GM19328 (cell line): ENCODE measurements around the gene JMJD1C.
"Not testable (repeated sequence)": the region's sequence is repeated elsewhere in the genome, so short reads cannot be mapped to it uniquely, and the experiment has no call there.

ENCODE experiments used
- ATAC-seq: cut with Tn5 transposase; IDR thresholded peaks from one replicate; pipeline ENCODE4 v1.9.1; 2021; ENCODE audit warnings: mild to moderate bottlenecking, moderate library complexity; ENCODE audit not compliant: unreplicated experiment

The JMJD1C gene

DNA sequence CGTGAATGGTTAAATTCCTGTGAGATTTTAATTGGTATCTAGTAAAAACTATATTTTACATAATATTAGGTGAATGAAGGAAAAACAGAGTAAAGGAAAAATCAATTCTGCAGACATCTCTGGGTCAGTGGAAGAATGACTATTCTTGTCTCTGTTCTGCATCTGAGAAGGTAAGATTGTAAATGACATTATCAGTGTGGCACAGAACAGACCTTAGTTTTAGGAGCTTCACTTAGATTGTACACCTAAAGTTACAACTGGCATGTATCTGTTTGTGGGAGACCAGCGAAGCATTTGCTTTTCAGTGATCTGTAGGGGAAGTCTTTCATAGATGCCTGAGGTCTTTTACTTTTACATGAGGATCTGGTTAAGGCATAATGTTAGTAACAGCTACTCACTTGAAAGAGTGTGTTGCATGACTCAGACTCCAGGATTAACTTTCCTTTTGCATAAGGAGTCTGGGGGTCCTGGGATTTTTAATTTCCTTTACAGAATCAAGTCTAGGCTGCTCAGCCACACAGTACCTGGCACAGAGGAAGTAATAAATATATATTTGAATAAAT lies 56.2 kb downstream of the JMJD1C start:
- no peak for ATAC-seq

DNA sequence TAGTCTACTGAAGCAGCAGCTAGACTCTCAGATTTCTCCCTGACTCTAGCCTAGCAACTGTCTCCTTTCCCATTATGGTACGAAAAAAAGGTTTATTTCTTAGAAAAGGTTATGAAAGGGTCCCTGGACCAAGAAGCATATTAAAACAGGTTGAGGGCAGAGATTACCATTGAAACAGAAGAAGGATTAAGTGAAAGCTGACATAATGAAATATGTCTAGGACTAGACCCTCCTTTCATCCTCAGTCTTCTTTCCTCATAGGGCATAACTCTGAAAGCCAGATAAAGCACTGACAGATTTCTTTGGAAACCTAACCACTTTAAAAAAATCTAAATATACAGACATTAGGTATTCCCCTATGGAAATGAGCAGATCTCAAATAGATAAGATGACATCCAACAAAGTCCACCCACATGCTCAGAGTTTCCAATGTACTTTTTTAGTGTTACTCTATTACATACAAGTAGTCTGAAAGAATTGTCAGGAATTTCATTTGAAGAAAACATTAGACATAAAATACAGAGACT lies 58.6 kb downstream of the JMJD1C start:
- ATAC-seq, result no peak

DNA sequence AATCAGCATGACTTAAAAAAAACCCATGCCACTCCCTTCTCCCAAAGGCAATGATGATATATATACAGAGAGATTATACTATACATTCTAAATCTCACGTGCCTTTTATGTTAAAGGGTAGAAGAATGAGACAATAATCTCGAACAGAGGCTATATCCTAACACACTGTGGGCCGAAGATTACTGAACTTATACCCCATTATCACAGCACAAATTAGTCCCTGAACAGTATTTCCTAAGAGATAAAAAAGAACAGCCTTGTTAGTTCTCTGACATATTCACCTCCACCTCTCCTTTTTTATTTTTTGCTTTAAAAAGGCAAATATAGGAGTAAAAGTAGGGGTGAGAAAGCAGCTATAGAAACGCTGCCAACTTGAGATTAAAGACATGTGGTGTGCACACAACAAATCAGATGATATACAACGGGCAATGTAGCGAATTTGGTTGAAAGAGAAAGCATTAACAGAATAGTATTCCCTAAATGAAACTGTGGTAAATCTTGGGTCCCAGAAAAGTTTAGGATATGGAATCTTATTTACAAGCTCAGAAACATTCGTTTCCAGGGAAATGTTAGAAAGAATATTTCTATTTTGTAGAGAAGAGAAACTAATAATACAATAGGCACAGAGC lies 69.5 kb downstream of the JMJD1C start:
- no peak for ATAC-seq

DNA sequence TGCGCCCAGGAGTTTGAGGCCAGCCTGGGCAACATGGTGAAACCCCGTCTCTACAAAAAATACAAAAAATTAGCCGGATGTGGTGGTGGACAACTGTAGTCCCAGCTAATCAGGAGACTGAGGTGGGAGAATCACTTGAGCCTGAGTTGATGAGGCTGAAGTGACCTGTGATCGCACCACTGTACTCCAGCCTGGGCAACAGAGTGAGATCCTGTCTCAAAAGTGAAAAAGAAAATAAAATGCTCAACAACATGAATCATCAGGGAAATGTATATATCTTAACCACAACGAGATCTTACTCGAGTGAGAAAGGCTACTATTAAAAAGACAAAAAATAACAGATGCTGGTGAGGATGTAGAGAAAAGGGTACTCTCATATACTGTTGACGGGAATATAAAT lies 72.7 kb downstream of the JMJD1C start:
- ATAC-seq, result no peak

DNA sequence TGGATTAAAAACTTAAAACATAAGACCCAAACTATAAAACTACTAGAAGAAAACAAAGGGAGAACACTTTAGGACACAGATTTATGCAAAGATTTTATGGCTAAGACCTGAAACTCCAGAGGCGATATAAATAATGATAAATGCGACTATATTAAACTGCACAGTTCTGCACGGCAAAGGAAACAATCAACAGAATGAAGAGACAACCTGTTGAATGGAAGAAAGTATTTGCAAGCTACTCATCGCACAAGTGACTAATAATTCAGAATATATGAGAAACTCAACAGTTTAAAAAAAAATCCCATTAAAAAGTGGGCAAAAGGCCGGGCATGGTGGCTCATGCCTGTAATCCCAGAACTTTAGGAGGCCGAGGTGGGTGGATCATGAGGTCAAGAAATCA lies 73.6 kb downstream of the JMJD1C start:
- ATAC-seq, result no peak

DNA sequence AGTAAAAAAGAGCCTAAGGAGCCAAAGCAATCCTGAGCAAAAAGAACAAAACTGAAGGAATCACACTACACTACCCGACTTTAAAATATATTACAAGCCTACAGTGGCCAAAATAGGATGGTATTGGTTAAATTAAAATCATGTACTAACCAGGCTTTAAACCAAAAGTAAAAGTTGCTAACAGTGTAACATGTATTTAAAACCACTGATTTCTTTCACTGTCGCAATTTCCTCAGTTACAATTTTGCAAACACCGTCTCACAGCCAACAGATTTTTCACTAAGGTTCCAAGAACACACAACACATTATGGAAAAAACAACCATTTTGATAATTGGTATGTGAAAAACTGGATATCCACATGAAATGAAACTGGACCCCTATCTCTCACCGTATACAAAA lies 74.0 kb downstream of the JMJD1C start:
- ATAC-seq, result no peak

DNA sequence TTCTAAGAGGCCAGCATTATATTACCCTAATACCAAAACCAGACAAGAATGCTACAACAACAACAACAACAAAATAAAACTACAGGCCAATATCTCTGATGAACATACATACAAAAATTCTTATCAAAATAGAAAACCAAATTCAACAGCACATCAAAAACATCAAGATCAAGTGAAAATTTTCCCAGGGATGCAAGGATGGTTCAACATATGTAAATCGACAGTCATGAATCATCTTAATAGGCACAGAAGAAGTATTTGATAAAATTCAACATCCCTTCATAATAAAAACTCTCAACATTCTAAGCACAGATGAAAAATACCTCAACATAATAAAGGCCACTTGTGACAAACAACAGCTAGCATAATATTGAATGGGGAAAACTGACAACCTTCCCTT lies 75.3 kb downstream of the JMJD1C start:
- ATAC-seq, result no peak

DNA sequence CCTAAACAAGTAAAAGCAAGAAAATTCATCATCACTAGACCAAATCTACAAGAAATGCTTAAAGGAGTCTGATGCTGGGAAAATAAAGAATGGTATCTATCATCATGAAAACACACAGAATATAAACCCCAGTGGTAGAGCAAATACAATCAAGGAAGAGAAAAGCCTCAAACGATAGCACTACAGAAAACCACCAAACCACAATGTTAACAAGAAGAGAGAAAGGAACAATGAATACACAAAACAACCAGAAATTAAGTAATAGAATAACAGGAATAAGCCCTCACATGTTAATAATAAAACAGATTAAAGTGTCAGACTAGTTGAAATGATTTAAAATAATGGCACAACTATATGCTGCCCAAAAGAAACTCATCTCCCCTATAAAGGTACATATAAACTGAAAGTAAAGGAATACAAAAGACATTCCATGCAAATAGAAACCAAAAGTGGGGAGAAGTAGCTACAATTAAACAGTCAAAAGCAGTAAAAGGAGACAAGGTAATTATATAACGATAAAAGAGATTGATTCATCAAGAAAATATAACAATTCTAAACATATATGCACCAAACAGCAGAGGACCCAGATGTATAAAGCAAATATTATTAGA lies 77.3 kb downstream of the JMJD1C start:
- ATAC-seq, result no peak

DNA sequence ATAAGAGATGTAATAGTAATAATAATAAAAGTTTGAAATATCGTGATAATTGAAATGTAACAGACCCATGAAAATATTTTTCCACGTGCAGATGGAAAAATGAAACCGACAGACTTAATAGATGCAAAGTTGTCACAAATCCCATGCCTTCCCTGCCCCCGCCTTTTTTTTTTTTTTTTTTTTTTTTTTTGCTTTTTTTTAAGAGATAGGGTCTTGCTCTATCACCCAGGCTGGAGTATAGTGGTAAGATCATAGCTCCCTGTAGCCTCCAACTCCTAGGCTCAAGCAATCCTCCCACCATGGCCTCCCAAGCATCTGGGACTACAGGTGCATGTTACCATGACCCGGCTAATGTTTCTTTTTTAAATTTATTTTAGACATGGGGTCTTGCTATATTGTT lies 80.5 kb downstream of the JMJD1C start:
- ATAC-seq, result no peak

DNA sequence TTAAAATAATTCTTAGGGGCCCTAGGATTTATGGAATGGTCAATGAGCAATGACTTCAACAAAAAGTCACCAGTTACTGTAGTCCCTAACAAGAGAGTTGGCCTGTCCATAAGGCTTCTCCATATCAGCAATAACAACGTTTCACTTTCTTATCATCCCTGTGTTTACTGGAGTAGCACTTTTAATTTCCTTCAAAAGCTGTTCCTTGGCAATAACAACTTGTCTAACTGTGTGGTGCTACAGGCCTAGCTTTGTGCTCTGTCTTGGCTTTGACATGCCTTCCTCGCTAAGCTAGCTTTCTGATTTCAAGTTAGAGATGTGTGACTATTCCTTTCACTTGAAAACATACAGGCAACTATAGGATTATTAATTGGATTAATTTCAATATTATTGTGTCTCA lies 81.1 kb downstream of the JMJD1C start:
- no peak for ATAC-seq

DNA sequence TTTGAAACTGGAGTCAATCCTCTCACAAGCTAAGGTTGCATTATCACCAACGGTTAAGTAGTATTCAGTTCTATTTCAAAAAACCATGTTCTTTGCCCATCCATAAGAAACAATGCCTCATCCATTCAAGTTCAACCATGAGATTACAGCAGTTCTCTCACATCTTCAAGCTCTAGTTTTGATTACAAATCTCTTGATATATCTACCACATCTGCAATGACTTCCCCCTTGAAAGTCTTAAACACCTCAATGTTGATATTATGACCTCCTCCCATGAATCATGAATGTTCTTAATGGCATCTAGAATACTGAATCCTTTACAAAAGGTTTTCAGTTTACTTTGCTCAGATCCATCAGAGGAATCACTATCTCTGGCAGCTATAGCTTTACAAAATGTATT lies 81.8 kb downstream of the JMJD1C start:
- ATAC-seq, result no peak

DNA sequence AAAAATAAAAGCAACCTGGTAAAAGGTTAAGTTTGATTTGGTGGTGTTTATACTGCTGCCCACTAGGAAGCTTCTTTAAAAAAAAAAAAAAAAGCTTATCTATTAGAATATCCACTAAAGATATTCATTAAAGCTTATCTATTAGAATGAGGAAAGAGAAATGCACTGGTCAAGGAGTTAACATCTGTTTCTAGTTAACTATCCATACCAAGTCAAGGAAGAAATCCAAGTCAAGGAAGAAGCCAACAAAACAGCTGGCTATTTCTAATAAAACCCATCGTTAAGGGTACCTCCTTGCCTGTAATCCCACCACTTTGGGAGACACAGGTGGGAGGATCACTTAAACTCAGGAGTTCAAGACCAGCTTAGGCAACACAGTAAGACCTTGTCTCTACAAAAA lies 82.6 kb downstream of the JMJD1C start:
- ATAC-seq, result no peak

DNA sequence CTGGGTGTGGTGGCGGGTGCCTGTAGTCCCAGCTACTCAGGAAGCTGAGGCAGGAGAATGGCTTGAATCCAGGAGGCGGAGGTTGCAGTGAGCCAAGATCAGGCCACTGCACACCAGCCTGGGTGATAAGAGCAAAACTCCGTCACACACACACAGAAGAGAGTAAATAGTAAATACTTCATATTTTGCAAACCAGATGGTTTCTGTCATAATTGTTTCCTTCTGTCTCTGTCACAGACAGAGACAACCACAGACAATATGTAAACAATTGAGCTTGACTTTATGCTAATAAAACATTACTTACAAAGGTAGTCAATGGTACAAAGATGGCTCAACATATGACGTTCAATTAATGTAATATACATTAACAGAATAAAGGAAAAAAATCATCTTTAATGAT lies 83.7 kb downstream of the JMJD1C start:
- no peak for ATAC-seq

DNA sequence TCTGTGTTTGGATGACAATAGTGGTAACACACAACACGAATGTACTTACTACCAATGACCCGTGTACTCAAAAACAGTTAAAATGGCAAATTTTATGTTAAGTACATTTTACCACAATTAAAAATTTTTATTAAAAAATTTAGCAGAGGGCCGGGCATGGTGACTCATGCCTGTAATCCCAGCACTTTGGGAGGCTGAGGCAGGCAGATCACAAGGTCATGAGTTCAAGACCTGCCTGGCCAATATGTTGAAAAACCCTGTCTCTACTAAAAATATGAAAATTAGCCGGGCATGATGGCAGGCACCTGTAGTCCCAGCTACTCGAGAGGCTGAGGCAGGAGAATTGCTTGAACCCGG lies 88.5 kb downstream of the JMJD1C start:
- ATAC-seq, result not testable (repeated sequence)

DNA sequence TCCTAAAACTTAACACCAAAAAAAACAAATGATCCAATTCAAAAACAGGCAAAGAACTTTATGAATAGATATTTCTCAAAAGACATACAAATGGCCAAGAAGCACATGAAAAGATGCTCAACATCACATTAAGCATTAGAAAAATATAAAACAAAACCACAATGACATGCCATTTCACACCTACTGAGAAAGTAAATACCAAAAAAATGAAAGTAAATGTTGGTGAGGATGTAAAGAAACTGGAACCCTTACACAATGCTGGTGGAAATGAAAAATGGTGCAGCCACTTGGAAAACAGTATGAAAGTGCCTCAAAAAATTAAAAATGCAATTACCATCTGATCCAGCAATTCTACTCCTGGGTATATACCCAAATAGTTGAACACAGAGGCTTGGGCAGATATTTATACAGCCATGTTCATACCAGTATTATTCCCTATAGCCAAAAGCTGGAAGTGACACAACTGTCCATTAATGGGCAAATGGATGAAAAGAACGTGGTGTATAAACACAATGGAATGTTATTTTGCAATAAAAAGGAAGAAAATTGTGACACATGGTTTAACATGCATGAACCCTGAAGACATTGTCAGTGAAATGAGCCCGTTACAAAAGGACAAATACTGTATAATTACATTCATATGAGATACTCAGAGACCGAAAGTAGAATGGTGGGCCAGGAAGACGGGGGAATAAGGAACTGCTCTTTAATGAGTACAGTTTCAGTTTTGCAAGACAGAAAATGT lies 89.0 kb downstream of the JMJD1C start:
- peak; percentile 92 for ATAC-seq

DNA sequence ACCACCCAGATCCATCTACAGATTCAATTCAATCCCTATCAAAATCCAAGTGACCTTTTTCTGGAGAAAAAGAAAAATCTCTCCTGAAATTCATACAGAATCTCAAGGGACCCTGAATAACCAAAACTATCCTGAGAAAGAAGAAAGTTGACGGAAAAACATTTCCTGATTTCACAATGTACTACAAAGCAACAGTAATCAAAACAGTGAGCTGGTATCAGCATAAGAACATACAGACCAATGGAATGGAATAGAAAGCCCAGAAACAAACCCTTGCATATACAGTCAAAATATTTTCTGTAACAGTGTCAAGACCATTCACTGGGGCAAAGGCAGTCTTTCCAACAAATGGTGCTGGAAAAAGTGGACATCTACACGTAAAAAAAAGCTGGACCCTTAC lies 89.9 kb downstream of the JMJD1C start:
- ATAC-seq, result no peak

DNA sequence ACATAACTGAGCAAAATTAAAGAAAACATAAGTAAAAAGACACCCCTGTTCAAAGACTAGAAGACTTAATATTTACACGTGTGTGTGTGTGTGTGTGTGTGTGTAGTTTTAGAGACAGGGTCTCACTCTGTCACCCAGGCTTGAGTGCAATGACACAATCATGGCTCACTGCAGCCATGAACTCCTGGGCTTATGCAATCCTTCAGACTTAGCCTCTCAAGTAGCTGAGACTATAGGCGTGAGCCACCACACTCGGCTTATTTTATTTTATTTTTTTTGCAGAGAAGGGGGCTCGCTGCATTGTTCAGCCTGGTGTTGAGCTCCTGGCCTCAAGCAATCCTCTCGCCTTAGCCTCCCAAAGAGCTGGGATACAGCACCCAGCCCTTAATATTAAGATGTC lies 90.3 kb downstream of the JMJD1C start:
- ATAC-seq, result no peak

DNA sequence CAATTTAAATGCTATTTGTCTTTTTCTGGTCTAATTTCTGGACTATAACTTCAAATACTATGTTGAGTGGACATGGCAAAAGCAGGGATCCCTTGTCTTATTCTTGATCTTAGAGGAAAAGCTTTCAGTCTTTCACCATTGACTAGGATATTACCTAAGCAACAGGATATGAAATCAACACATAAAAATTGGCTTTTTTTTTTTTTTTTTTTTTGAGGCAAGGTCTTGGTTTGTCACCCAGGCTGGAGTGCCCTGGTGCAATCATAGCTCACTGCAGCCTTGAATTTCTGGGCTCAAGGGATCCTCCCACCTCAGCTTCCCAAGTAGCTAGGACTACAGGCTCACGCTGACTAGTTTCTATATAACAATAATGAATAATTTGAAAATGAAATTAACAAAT lies 90.8 kb downstream of the JMJD1C start:
- ATAC-seq, result no peak

DNA sequence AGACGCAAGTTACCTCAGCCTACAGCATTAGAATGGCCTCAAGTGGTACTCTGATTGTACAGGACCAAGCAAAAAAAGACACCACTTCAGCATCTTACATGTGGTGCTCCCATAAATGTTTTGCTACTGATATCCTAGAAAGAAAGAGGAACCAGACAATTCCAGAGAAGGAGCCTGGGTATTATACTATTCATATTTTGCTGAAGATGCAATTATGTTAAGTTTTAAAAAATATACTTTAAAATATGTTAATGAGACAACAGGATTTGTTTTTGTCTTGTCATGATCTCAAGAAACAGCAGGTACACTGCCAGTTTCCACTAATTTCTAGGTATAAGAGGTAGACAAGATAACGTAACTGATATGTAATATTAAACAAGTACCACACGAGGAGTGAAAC lies 92.6 kb downstream of the JMJD1C start:
- no peak for ATAC-seq

DNA sequence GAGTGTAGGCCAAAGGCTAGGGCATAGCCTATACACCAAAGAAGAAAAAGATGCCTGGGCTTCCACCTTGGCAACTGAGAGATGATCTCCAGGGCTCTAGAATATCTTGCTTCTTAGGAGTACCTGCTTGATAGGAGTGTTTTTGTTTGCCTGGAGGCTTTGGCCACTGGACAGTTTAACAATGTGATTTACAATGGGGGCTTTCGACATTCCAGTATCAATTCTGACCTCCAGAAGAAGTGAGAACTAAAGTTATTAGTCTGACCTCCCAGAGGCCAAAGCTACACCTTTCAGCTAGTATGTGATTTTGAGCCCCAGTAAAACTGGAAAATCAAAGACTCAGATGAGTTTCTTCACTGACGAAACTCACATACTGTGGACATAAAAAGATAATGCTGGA lies 96.1 kb downstream of the JMJD1C start:
- ATAC-seq, result no peak

DNA sequence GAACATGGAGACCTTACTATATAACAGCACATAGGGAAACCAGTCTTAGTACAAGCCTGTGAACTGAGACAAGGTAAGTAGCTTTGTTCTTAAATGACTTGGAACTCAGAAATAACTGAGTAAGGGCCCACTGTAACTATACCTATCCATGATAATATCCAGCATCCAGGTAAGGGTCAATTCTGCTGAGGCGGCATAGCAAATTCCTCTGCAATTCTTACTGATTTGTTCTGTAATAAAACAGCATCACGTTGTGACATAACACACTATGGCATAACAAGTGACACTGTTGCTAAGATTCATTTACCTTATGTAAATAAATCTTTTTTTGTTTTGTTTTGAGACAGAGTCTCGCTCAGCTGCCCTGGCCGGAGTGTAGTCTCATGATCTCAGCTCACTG lies 97.4 kb downstream of the JMJD1C start:
- ATAC-seq, result no peak

DNA sequence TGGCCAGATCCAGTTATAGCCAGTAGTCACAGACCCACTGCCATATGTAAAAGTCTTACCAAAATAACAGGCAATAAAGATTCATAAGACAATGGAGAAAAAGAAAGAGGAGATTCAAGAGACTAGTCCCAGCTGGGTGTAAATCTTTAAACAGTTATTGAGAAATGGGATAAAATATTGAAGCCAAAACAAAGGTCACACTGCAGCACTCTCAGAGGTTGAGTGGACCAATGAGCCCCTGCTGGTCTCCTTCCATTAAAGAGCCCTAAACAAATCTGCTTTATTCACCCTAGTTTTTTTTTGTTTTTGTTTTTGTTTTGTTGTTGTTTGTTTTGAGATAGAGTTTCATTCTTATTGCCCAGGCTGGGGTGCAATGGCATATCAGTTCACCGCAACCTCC lies 98.8 kb downstream of the JMJD1C start:
- ATAC-seq, result no peak
